ENCODE results near the gene CAPZB.

- TF ChIP-seq POLR2A (IDR thresholded peaks at IDR 0.05) = no peak
- TF ChIP-seq CTCF (IDR thresholded peaks at IDR 0.05 in 8 of 11, conservative IDR thresholded peaks at IDR 0.05 in 3 of 11) = no peak
These were observed 64.7 kb downstream of the CAPZB start for GRCh38 chr1:19420606-19421005.

Measured in spleen (tissue), 7 donors.